ENCODE data around the gene ZNF609. TPM values are rescaled to one million over a fixed set of nuclear protein-coding genes. Genes with fewer than 3 reads are reported as not detected.
A peak's percentile ranks its signal among the peaks of the same experiment; 100 is the strongest.

ZNF609 gene
- polyA plus RNA-seq, 1 donor from 2014 or later, result 10.2 TPM

GRCh38 chr15:64691896-64692565 lies 231.7 kb downstream of the ZNF609 start:
- Mint-ChIP-seq H3K27ac (peak overlapping the region in 1 of 3 donors; percentile 74), H3K27me3 (no peaks in the 10 kb centered on the region), H3K9me3 (no peaks in the 10 kb centered on the region), H3K4me3 (no peak overlapping the region), H3K36me3 (peaks cover 8% of the 10 kb centered on the region), H3K4me1 (peaks cover 8 to 27% (median 11%) of the 10 kb centered on the region in 3 donors)

GRCh38 chr15:64693134-64693533 lies 232.8 kb downstream of the ZNF609 start:
- peak overlapping the region in 1 of 3 donors; percentile 39 for H3K27ac Mint-ChIP-seq
- H3K4me1 Mint-ChIP-seq, result peaks cover 15 to 35% (median 18%) of the 10 kb centered on the region in 3 donors
- no peaks in the 10 kb centered on the region for H3K27me3 Mint-ChIP-seq
- no peaks in the 10 kb centered on the region for H3K9me3 Mint-ChIP-seq
- no peak overlapping the region for H3K4me3 Mint-ChIP-seq
- peaks cover 8% of the 10 kb centered on the region for H3K36me3 Mint-ChIP-seq

DNA sequence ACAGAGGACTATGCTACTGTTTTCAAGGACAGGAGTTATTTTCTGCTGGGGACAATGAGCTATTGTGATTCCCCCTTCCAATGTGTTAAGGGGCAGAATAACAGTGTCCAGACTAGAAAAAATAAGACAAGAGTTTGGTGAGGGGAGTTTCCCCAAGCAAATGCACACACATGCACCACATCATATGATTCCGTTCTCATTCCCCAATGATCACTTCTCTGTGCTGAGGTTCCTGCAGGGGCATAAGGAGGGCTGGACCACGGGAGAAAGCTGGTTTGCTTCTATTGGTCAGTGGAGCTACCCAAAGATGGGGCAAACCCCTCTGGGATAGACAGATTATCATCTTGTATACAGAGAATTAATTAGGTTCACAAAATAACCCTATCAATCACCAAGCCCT lies 234.4 kb downstream of the ZNF609 start:
- Mint-ChIP-seq H3K4me3 (peak overlapping the region in 2 of 4 donors; percentile 29 to 39), H3K27ac (peak overlapping the region; percentile 40 to 92 (median 49)), H3K27me3 (no peaks in the 10 kb centered on the region), H3K36me3 (peaks cover 8% of the 10 kb centered on the region), H3K9me3 (no peaks in the 10 kb centered on the region), H3K4me1 (peaks cover 21 to 51% (median 24%) of the 10 kb centered on the region in 3 donors)

DNA sequence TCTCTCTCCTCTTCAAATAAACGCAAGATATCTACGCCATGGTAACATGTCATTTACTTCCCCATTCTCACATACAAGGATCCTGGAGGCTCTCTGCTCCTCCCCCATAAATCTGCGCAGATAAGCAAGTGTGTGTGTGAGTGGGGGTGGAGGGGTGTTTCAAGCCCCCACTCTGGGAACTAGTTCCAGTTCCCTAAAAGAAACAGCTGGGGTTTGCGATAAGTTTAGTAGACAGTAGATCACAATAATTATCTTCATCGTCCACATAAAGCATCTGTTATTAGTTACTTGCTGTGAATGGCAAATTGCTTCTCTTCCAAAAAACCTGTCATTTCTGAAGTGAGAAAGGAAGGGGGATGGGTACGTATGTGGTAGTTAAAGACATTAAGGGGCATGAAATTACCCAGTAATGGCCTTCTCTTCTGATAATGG lies 235.2 kb downstream of the ZNF609 start:
- Mint-ChIP-seq H3K4me1 (peaks cover 26 to 58% (median 27%) of the 10 kb centered on the region in 3 donors), H3K27ac (peak overlapping the region; percentile 47 to 92 (median 49)), H3K27me3 (no peaks in the 10 kb centered on the region), H3K36me3 (peaks cover 8% of the 10 kb centered on the region), H3K4me3 (peak overlapping the region in 3 of 4 donors; percentile 0 to 28 (median 4)), H3K9me3 (no peaks in the 10 kb centered on the region)

DNA sequence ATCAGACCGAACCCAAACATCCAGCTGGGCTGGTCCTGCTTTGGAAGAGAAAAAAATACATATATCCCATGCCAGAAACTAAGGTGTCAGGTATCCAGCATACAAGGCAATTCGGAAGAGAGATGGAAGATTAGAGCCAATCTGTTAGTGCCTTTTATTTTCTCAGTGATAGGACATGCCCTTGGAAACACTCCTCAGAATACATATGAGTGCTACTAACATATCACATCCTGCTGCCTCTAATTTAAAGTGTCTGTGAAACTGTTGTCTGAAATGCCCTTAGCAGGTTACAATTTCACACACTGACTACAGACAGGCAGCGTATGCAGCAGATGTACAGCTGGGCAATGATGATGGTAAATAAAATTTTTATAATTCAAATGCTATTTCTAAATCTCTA lies 236.1 kb downstream of the ZNF609 start:
- Mint-ChIP-seq H3K4me3 (peak overlapping the region in 2 of 4 donors; percentile 17 to 50), H3K27me3 (no peaks in the 10 kb centered on the region), H3K4me1 (peaks cover 35 to 64% (median 36%) of the 10 kb centered on the region in 3 donors), H3K36me3 (peaks cover 5% of the 10 kb centered on the region), H3K9me3 (no peaks in the 10 kb centered on the region), H3K27ac (peak overlapping the region in 1 of 3 donors; percentile 85)

- Mint-ChIP-seq H3K4me3 (peak overlapping the region in 3 of 4 donors; percentile 6 to 66 (median 28)), H3K4me1 (peaks cover 41 to 70% (median 44%) of the 10 kb centered on the region in 3 donors), H3K36me3 (peaks cover 3% of the 10 kb centered on the region), H3K27me3 (no peaks in the 10 kb centered on the region), H3K9me3 (no peaks in the 10 kb centered on the region), H3K27ac (peak overlapping the region; percentile 81 to 87 (median 86))
Measured at GRCh38 chr15:64697911-64698369, 237.6 kb downstream of the ZNF609 start.

- Mint-ChIP-seq H3K9me3 (no peaks in the 10 kb centered on the region), H3K27ac (peak overlapping the region; percentile 24 to 86 (median 58)), H3K27me3 (no peaks in the 10 kb centered on the region), H3K4me1 (peaks cover 41 to 75% (median 49%) of the 10 kb centered on the region in 3 donors), H3K4me3 (peak overlapping the region in 1 of 4 donors; percentile 19), H3K36me3 (peaks cover 3% of the 10 kb centered on the region)
Measured at GRCh38 chr15:64698823-64699222, 238.4 kb downstream of the ZNF609 start.

DNA sequence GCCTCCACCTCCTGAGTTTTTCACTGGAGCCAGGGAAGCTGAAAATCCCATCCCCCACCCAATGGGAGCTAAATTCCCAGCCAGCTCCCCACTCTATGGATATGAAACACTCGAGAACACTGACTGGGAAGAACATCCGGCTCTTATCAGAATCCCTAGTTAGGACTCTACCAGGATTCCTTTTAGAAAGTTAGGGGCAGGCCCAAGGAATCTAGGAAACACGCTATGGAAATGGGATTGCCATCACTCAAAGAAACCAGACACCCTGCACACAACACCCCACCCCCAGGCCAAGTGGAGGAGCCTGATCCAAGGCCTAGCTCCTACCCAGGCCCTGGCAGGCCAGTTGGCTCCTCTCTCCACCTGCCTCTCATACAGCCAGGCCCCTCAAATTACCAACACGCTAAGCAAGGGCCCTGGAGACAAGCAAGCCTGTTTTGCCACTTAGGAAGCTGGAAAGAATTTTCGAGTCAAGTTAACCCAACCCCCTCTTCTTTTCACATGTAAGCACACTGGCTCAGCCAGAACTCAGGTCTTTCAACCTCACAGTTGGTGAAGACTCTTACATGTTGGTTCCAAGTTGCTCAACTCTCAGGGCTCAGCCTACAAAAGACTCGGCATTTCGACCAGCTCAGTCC lies 239.5 kb downstream of the ZNF609 start:
- H3K27ac Mint-ChIP-seq, result peak overlapping the region in 1 of 3 donors; percentile 86

GRCh38 chr15:64701051-64701450 lies 240.7 kb downstream of the ZNF609 start:
- peaks cover 33 to 61% (median 45%) of the 10 kb centered on the region in 3 donors for H3K4me1 Mint-ChIP-seq
- H3K27me3 Mint-ChIP-seq, result no peaks in the 10 kb centered on the region
- no peaks in the 10 kb centered on the region for H3K36me3 Mint-ChIP-seq
- peak overlapping the region; percentile 30 to 96 (median 86) for H3K4me3 Mint-ChIP-seq
- H3K9me3 Mint-ChIP-seq, result no peaks in the 10 kb centered on the region
- H3K27ac Mint-ChIP-seq, result peak overlapping the region in 2 of 3 donors; percentile 86 to 88

More for the DNA sequence above, 239.5 kb downstream of the ZNF609 start:
- H3K4me1 Mint-ChIP-seq, result peaks cover 41 to 72% (median 53%) of the 10 kb centered on the region in 3 donors
- H3K9me3 Mint-ChIP-seq, result no peaks in the 10 kb centered on the region
- H3K4me3 Mint-ChIP-seq, result peak overlapping the region in 3 of 4 donors; percentile 19 to 66 (median 29)
- H3K27me3 Mint-ChIP-seq, result no peaks in the 10 kb centered on the region
- peaks cover 3% of the 10 kb centered on the region for H3K36me3 Mint-ChIP-seq

DNA sequence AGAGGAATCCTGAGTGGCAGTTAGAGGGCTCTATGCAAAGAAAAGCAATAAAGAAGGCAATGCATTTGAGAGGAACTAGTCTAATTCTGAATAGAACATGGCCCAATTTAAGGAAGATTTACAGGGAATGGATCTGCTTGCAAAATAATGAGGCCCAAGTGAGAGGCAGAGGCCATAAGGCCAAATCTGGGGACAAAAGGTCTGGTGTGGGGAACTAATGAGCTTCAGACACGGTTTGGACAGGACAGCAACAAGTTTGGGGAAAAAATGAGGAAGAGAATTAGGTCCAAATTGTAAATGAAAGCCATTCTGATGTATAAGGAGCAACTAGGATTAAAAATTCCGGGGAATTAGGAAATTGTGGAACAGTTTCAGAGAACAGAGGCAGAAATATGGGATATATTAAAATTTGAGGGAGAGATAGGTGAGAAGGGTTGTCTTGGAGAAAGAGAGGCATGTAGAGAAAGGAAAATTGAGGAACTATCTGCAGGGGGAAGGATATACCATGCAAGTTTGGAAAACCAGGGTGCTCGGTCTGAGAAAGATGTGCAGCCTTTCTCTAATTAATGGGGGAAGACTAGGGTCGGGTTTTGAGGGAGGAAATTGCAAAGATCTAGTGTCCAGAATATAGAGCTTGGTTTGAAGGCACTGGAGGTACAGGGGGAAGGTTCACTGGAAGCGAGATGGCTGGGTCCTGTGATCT lies 241.3 kb downstream of the ZNF609 start:
- Mint-ChIP-seq H3K27me3 (no peaks in the 10 kb centered on the region), H3K4me1 (peaks cover 38 to 57% (median 45%) of the 10 kb centered on the region in 3 donors), H3K4me3 (peak overlapping the region; percentile 85 to 96 (median 91)), H3K9me3 (no peaks in the 10 kb centered on the region), H3K27ac (peak overlapping the region in 2 of 3 donors; percentile 86 to 88), H3K36me3 (no peaks in the 10 kb centered on the region)

- Mint-ChIP-seq H3K9me3 (no peaks in the 10 kb centered on the region), H3K27me3 (no peaks in the 10 kb centered on the region), H3K36me3 (peaks cover 1% of the 10 kb centered on the region), H3K4me1 (peaks cover 33 to 46% (median 37%) of the 10 kb centered on the region in 3 donors), H3K4me3 (peak overlapping the region; percentile 85 to 96 (median 91)), H3K27ac (peak overlapping the region; percentile 86 to 93 (median 86))
Measured at GRCh38 chr15:64702816-64703631, 242.6 kb downstream of the ZNF609 start.

DNA sequence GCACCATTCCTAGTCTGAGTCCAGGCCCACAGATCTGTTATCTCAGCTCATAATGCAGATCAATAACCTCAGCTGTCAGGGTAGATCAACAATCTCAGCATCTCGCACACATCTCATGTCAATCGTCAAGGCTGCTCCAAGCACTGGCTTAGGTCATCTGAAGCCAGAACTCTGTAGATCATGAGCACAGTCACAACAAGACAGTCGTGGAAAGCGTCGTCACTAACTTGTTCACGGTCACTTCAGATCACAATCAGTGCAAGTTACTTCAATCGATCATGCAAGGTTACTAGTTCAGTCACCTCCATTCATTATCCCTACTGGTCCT lies 243.2 kb downstream of the ZNF609 start:
- Mint-ChIP-seq H3K4me1 (peaks cover 28 to 42% (median 33%) of the 10 kb centered on the region in 3 donors), H3K36me3 (peaks cover 1% of the 10 kb centered on the region), H3K27me3 (no peaks in the 10 kb centered on the region), H3K27ac (peak overlapping the region; percentile 86 to 93 (median 86)), H3K9me3 (no peaks in the 10 kb centered on the region), H3K4me3 (peak overlapping the region; percentile 85 to 96 (median 91))

- peaks cover 1% of the 10 kb centered on the region for H3K36me3 Mint-ChIP-seq
- H3K9me3 Mint-ChIP-seq, result no peaks in the 10 kb centered on the region
- peaks cover 23 to 33% (median 28%) of the 10 kb centered on the region in 3 donors for H3K4me1 Mint-ChIP-seq
- H3K27me3 Mint-ChIP-seq, result no peaks in the 10 kb centered on the region
- H3K27ac Mint-ChIP-seq, result peak overlapping the region in 2 of 3 donors; percentile 66 to 67
- H3K4me3 Mint-ChIP-seq, result peak overlapping the region in 2 of 4 donors; percentile 16 to 73
Measured at GRCh38 chr15:64705006-64705405, 244.6 kb downstream of the ZNF609 start.
